NOMO-1 treated with dmso at 0.1 percent for 144 hours (cell line): ENCODE data around the gene CLCN4.
A peak's percentile ranks its signal among the peaks of the same experiment; 100 is the strongest.

Experiments used
- DNase-seq: peaks from one replicate; lab custom pipeline; 2025; ENCODE audit not compliant: unreplicated experiment; lab: John Stamatoyannopoulos, UW

The CLCN4 gene

GRCh38 chrX:10193587-10193986 lies 36.8 kb downstream of the CLCN4 start:
- no peak for DNase-seq

- no peak for DNase-seq
Observed at GRCh38 chrX:10195425-10195824, 38.6 kb downstream of the CLCN4 start.

GRCh38 chrX:10195947-10196346 lies 39.2 kb downstream of the CLCN4 start:
- DNase-seq = no peak

GRCh38 chrX:10197279-10198210 lies 40.8 kb downstream of the CLCN4 start:
- no peak for DNase-seq

- no peak for DNase-seq
Observed at GRCh38 chrX:10198254-10198653, 41.5 kb downstream of the CLCN4 start.

GRCh38 chrX:10199212-10199611 lies 42.4 kb downstream of the CLCN4 start:
- DNase-seq = peak; percentile 95

GRCh38 chrX:10203617-10204016 lies 46.8 kb downstream of the CLCN4 start:
- no peak for DNase-seq

- DNase-seq = no peak
Observed at GRCh38 chrX:10206317-10206716, 49.5 kb downstream of the CLCN4 start.

- DNase-seq = no peak
Observed at GRCh38 chrX:10208281-10208856, 51.6 kb downstream of the CLCN4 start.

- DNase-seq = no peak
Observed at GRCh38 chrX:10208953-10209352, 52.2 kb downstream of the CLCN4 start.

- no peak for DNase-seq
Observed at GRCh38 chrX:10212395-10212794, 55.6 kb downstream of the CLCN4 start.

GRCh38 chrX:10213716-10214115 lies 56.9 kb downstream of the CLCN4 start:
- DNase-seq = no peak

- DNase-seq = no peak
Observed at GRCh38 chrX:10216208-10216607, 59.4 kb downstream of the CLCN4 start.

- DNase-seq = no peak
Observed at GRCh38 chrX:10217198-10217597, 60.4 kb downstream of the CLCN4 start.

GRCh38 chrX:10221651-10222050 lies 64.9 kb downstream of the CLCN4 start:
- no peak for DNase-seq

GRCh38 chrX:10223276-10223675 lies 66.5 kb downstream of the CLCN4 start:
- DNase-seq = no peak

GRCh38 chrX:10223781-10224180 lies 67.0 kb downstream of the CLCN4 start:
- no peak for DNase-seq

- no peak for DNase-seq
Observed at GRCh38 chrX:10230222-10230621, 73.4 kb downstream of the CLCN4 start.

GRCh38 chrX:10231461-10231860 lies 74.7 kb downstream of the CLCN4 start:
- no peak for DNase-seq

- no peak for DNase-seq
Observed at GRCh38 chrX:10233173-10233572, 76.4 kb downstream of the CLCN4 start.

- DNase-seq = no peak
Observed at GRCh38 chrX:10233696-10234095, 76.9 kb downstream of the CLCN4 start.

- DNase-seq = no peak
Observed at GRCh38 chrX:10235851-10236250, 79.1 kb downstream of the CLCN4 start.

- DNase-seq = no peak
Observed at GRCh38 chrX:10237241-10237640, 80.5 kb downstream of the CLCN4 start.
